Ascending aorta (tissue), 2 donors: ENCODE measurements around the gene ABCB10. TPM values are rescaled to one million over a fixed set of nuclear protein-coding genes. Genes with fewer than 3 reads are reported as not detected.

ENCODE experiments used
- DNase-seq, 2 donors: peaks; one replicate each; pipeline ENCODE4 v3.0.0-alpha.2; 2019; ENCODE audit warnings: low spot score in 2 of 2
- H3K27ac ChIP-seq, 2 donors: fragments of 200-600 bp; sonication (generic); one replicate each; pipeline ENCODE4 v1.5.1; 2016 to 2017; ENCODE audit warnings: mild to moderate bottlenecking in 1 of 2
- H3K27me3 ChIP-seq: fragments of 200-600 bp; sonication (generic); one replicate; pipeline ENCODE4 v1.5.1; 2017
- H3K36me3 ChIP-seq, 2 donors: fragments of 200-600 bp; sonication (generic); one replicate each; pipeline ENCODE4 v1.5.1; 2016
- H3K4me1 ChIP-seq, 2 donors: fragments of 200-600 bp; sonication (generic); one replicate each; pipeline ENCODE4 v1.5.1; 2016 to 2017; ENCODE audit warnings: mild to moderate bottlenecking in 1 of 2
- H3K4me3 ChIP-seq, 2 donors: fragments of 200-600 bp; sonication (generic); one replicate each; pipeline ENCODE4 v1.5.1; 2016 to 2017; ENCODE audit warnings: mild to moderate bottlenecking in 1 of 2
- H3K9me3 ChIP-seq, 2 donors: fragments of 200-600 bp; sonication (generic); one replicate each; pipeline ENCODE4 v1.5.1; 2016
- intact Hi-C: fragments of 100-400 bp; cut with DNase I; formaldehyde crosslinking; loops from one replicate; pipeline ENCODE4 v1.15.1; 2023
- total RNA-seq: library from RNA; depleted of rRNA; stranded (reverse); fragments of >200 nt; gene quantifications from one replicate; pipeline ENCODE4 v1.1.0, GENCODE V29; 2016
- TF ChIP-seq, protein P1 (sequence below), 3 experiments: fragments of 200-600 bp in 2 of 3; fragments of 450-650 bp in 1 of 3; sonication (generic) in 2 of 3; IDR thresholded peaks; one replicate each; pipeline ENCODE4 v1.5.1; 2016 to 2019; ENCODE audit warnings: antibody characterized with exemption in 3 of 3, mild to moderate bottlenecking in 1 of 3, moderate library complexity in 1 of 3

Gene ABCB10
- total RNA-seq, 1 donor from 2014 or later = 25.2 TPM

DNA sequence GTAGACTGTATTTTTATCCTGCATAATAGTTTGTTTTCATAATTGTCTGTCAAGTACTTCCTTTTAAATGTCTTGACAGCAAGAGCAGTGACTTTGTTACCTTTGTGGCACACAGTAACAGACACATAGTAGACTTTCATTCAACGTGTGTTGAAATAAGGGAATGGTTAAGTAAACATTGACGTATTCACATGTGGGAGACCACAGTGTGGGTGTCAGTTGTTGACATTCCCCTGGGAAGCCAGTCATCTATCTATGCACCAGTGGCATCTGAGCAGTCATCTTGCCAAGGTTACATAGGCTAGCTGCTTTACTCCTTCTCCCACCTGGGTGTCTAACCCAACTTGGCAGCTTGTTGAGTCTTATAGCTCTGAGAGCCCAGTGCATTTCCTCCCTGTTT, 48.9 kb downstream of the ABCB10 start:
- TF ChIP-seq, protein P1, sequence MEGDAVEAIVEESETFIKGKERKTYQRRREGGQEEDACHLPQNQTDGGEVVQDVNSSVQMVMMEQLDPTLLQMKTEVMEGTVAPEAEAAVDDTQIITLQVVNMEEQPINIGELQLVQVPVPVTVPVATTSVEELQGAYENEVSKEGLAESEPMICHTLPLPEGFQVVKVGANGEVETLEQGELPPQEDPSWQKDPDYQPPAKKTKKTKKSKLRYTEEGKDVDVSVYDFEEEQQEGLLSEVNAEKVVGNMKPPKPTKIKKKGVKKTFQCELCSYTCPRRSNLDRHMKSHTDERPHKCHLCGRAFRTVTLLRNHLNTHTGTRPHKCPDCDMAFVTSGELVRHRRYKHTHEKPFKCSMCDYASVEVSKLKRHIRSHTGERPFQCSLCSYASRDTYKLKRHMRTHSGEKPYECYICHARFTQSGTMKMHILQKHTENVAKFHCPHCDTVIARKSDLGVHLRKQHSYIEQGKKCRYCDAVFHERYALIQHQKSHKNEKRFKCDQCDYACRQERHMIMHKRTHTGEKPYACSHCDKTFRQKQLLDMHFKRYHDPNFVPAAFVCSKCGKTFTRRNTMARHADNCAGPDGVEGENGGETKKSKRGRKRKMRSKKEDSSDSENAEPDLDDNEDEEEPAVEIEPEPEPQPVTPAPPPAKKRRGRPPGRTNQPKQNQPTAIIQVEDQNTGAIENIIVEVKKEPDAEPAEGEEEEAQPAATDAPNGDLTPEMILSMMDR (IDR thresholded peaks at IDR 0.05) = no peak
- intact Hi-C loops = loop anchor here (2.0 to 10.0 kb wide), 3 partner anchors 87 to 1405 kb away; partner anchors contain the start of genes C1orf35, MRPL55 and TRIM11
- H3K27ac ChIP-seq = no peak overlapping the region
- H3K4me1 ChIP-seq = peaks cover 7 to 11% of the 10 kb centered on the region in 2 donors
- DNase-seq = no peak
- no peaks in the 10 kb centered on the region for H3K27me3 ChIP-seq
- H3K36me3 ChIP-seq = no peaks in the 10 kb centered on the region
- H3K4me3 ChIP-seq = no peak overlapping the region
- no peaks in the 10 kb centered on the region for H3K9me3 ChIP-seq

DNA sequence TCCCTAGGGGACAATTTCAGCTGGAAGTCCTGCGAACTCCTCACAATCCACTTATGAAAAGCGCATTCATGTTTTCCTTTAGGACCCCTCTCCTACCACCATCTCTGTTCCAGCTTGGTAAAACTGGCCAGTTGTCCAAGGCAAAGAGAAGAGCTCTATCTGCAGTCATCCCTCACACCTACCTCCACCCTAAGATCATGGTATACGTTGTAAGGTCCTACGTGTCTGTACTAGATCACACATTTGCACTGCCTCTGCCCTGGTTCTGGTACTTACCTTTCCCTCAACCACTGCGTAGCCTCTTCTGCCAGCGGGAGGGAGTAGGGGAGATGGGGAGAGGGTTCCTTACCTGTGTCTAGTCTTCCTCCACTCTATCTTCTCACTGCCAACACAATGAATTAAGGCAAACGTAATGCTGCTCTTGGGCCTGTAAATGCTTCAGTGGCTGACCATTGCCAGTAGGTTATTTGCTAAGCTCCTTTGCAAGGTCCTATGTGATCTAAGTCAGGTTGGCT, 49.6 kb downstream of the ABCB10 start:
- no peaks in the 10 kb centered on the region for H3K27me3 ChIP-seq
- no peaks in the 10 kb centered on the region for H3K36me3 ChIP-seq
- H3K9me3 ChIP-seq = no peaks in the 10 kb centered on the region
- H3K4me1 ChIP-seq = peaks cover 7 to 11% of the 10 kb centered on the region in 2 donors
- intact Hi-C loops = loop anchor here (1.0 to 10.0 kb wide), 4 partner anchors 88 to 1404 kb away; partner anchors contain the start of genes C1orf35, MRPL55, TAF5L and TRIM11
- peak overlapping the region; percentile 96 to 100 for H3K4me3 ChIP-seq
- H3K27ac ChIP-seq = peak overlapping the region; percentile 89 to 98
- no peak for DNase-seq
- TF ChIP-seq, protein P1 (IDR thresholded peaks at IDR 0.05) = no peak

DNA sequence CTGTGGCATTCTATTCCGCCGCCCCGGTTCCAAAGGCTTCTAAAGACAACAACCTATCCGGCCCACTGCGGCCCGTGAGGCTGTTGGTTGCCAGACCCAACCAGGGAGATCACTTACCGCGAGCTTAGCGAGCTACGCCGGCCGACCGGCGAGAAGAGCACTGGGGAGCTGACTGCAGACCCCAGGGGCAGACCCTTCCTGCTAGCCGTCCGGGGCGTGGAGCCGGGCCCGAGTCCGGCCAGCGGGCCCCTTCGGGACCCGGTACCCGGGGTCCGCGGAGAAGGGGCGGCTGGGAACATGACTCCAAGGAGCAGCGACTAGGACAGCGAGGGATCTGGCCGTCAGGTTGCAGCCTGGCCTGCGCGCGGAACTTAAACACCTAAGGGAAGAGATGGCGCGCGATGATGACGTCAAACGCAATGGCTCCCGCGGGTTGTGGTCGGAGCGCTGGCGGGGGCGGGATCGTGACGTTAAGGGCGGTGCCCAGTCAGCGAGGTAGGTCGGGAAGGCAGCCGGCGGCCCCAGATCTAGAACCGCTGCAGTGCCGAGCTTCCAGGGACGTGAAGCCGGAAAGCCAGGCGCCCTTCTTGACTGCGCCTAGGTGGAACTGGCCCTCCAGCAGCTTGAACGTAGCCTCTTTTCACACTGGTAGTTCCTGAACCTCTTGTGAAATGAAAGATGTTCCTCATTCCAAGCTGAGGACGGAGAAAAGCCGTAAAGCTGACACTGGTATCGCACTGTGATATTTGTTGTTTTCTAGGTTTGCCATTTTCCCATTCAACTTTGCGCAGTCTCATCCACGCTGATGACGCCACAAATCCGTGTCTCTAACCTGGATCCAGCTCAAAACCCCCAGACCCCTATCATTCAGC, 50.3 kb downstream of the ABCB10 start, which contains the start of gene NUP133:
TSS of gene NUP133 (minus strand) at position 391 of the 872 bp plus-strand sequence. CDS start at position 299, 92 bp downstream.
- Histone ChIP-seq H3K4me1 (peaks cover 7 to 11% of the 10 kb centered on the region in 2 donors), H3K4me3 (peak within 1 kb of the TSS; percentile 96 to 100), H3K36me3 (peaks cover 0 to 3% of the 10 kb centered on the region in 2 donors), H3K27me3 (no peaks in the 10 kb centered on the region), H3K27ac (peak within 1 kb of the TSS; percentile 89 to 98), H3K9me3 (no peaks in the 10 kb centered on the region)
- TF ChIP-seq, protein P1 (IDR thresholded peaks at IDR 0.05) = no peak
- DNase-seq = peak; percentile 92 to 99
- intact Hi-C loops = loop anchor here (1.0 to 10.0 kb wide), 4 partner anchors 89 to 1403 kb away; partner anchors contain the start of genes C1orf35, MRPL55, TAF5L and TRIM11

DNA sequence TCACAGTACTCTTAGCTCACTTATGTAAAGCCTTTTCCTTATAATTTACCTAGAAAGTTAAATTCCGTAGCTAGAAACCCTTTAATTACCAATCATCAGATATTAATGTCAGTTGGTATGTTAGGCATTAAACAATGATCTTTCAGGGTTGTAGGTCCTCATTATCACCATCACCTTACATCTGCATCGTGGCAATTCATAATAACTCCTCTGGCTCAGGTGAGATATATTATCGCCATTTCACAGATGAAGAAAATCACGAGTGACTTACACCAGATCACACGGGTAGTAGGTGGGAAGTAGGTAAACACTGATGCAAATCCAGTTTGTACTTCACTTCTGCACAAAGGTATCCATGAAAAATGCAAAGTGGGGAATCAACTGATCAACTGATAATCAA, 51.0 kb downstream of the ABCB10 start:
- Histone ChIP-seq H3K4me3 (peak overlapping the region; percentile 96 to 100), H3K36me3 (peaks cover 0 to 9% of the 10 kb centered on the region in 2 donors), H3K27ac (peak overlapping the region; percentile 89 to 98), H3K27me3 (no peaks in the 10 kb centered on the region), H3K4me1 (peaks cover 7 to 11% of the 10 kb centered on the region in 2 donors), H3K9me3 (no peaks in the 10 kb centered on the region)
- intact Hi-C loops = loop anchor here (5.0 to 10.0 kb wide), 2 partner anchors 1100 to 1403 kb away; partner anchors contain the start of genes C1orf35, MRPL55 and TRIM11
- TF ChIP-seq, protein P1 (IDR thresholded peaks at IDR 0.05) = no peak
- DNase-seq = no peak

DNA sequence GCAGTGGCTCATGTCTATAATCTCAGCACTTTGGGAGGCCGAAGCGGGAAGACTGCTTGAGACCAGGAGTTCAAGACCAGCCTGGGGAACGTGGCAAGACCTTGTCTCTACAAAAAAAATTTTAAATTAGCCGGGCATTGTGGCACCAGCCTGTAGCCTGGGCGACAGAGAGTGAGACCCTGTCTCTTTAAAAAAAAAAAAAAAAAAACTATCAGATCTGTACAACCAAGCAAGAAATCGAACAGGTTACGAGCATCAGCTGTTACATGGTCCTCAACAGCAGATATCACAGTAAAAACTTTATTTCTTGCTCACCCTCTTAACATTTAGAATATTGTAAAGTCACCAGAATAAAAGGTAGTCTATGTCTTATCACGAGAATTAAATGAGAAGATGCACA, 51.9 kb downstream of the ABCB10 start:
- peak overlapping the region in 1 of 2 donors; percentile 96 for H3K4me3 ChIP-seq
- no peak for DNase-seq
- no peaks in the 10 kb centered on the region for H3K9me3 ChIP-seq
- TF ChIP-seq, protein P1 (IDR thresholded peaks at IDR 0.05) = no peak
- peaks cover 0 to 13% of the 10 kb centered on the region in 2 donors for H3K36me3 ChIP-seq
- peaks cover 7 to 11% of the 10 kb centered on the region in 2 donors for H3K4me1 ChIP-seq
- intact Hi-C loops = loop anchor here (5.0 to 10.0 kb wide), 2 partner anchors 1099 to 1402 kb away; partner anchors contain the start of genes C1orf35, MRPL55 and TRIM11
- H3K27ac ChIP-seq = no peak overlapping the region
- no peaks in the 10 kb centered on the region for H3K27me3 ChIP-seq
